HG03039 (cell line): Measurements from ENCODE around the gene TOMM34.

ENCODE experiments used
- ATAC-seq: cut with Tn5 transposase; IDR thresholded peaks from one replicate; pipeline ENCODE4 v1.9.1; 2021; ENCODE audit warnings: mild to moderate bottlenecking, moderate library complexity; ENCODE audit not compliant: unreplicated experiment

Gene TOMM34

GRCh38 chr20:44897133-44897532 is 63.1 kb downstream of the TOMM34 start:
- no peak for ATAC-seq

DNA sequence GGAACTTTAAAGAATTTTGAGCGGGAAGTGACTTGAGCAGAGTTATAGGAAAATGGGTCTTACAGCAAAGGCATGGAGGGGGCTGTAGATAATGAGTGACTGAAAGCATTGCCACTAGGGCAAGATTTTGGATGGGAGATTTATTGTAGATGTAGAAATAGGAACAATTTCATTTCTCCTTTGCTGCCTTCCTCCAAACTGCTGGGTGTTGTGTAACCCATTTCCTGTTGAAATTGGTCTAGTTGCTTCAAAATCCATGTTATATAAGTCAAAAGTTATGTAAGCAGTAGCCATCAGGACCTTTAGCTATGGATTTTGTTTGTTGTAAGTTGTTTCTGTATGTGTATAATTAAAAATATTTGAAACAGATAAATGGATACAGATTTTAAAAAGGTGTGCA is 63.6 kb downstream of the TOMM34 start:
- ATAC-seq: no peak

DNA sequence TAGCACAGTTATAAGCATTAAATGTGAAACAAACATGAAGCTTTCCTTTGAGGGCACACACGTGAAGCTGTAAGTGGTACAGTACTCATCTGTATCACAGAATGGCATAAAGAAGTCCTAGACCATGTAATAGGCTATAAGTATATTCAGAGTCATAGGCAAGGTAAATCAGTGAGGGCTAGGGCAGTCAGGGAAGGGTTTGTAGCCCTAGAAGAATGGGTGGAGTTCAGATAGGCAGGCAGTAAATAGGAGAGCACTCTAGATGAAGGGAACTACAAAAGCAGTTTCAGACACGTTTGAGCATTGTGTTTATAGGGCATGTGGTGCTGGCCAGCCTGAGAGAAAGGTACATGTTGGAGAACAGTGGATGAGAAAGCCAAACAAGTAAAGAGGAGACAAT is 65.2 kb downstream of the TOMM34 start:
- no peak for ATAC-seq
